ENCODE data around the gene TAC4.

TAC4 gene

GRCh38 chr17:49861150-49861884 is 13.4 kb upstream of the TAC4 start:
- H3K4me1 ChIP-seq = no peaks in the 10 kb centered on the region
- H3K79me2 ChIP-seq = no peaks in the 10 kb centered on the region
- H3K9ac ChIP-seq = no peak overlapping the region
- peak; percentile 70 for TF ChIP-seq CTCF (IDR thresholded peaks at IDR 0.05)
- H3K4me2 ChIP-seq (ENCODE audit: low read length) = no peak overlapping the region
- no peaks in the 10 kb centered on the region for H3K9me3 ChIP-seq (ENCODE audit: control insufficient read depth, low read length)
- no peak overlapping the region for H3K4me3 ChIP-seq (ENCODE audit: low read depth, low read length)
- H3K27me3 ChIP-seq (ENCODE audit: control insufficient read depth, insufficient read depth, low read length) = no peaks in the 10 kb centered on the region
- H3K27ac ChIP-seq = no peak overlapping the region
- no peaks in the 10 kb centered on the region for H3K36me3 ChIP-seq (ENCODE audit: control insufficient read depth, insufficient read depth, low read length)
- H2AFZ ChIP-seq = no peak overlapping the region

DNA sequence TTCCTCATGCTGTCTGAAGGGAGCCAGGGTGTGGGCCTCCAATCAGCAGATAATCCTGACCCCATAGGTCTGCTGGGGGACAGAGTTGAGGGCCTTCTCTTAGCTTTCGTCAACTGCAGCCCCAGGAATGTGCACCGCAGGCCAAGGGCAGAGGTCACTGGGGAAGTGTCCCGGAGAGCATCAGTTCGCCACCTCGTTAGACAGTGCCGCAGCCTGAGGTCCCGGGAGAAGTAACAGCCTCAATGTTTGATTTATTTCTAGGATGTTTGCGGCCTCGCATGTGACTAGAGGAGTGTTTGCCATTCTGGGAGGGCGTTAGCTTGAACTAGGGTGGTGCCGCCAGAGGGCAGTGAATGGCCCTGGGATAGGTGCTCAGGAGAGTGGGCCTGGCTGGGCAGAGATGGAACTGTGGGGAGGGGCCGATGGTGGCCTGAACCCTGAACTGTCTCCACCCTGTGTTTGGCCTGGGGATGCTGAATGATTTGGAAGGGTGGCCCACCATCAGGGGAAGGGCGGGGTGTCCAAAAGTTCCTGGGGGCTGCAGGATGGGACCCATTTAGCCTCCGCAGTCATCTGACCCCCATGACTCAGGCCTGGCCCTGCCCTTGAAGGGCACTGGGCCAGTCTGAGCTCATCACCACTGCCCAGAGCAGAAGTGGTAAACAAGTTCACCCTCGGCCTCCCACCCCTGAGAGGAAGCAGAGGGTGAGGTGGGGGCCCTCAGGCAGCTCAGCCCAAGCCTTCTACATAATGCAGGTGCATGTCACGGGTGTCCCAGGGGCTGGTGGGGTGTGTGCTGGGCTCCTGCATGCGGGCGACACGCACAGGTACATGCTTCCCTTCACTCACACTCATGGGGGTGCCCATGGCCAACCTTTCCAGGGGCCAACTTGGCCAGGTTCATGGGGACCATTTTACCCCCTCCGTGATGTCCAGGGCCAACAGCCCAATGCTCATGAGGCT is 12.4 kb upstream of the TAC4 start:
- no peak overlapping the region for H3K4me3 ChIP-seq (ENCODE audit: low read depth, low read length)
- H3K4me2 ChIP-seq (ENCODE audit: low read length) = no peak overlapping the region
- H3K9me3 ChIP-seq (ENCODE audit: control insufficient read depth, low read length) = no peaks in the 10 kb centered on the region
- no peaks in the 10 kb centered on the region for H3K4me1 ChIP-seq
- no peaks in the 10 kb centered on the region for H3K36me3 ChIP-seq (ENCODE audit: control insufficient read depth, insufficient read depth, low read length)
- H3K79me2 ChIP-seq = no peaks in the 10 kb centered on the region
- no peaks in the 10 kb centered on the region for H3K27me3 ChIP-seq (ENCODE audit: control insufficient read depth, insufficient read depth, low read length)
- H3K27ac ChIP-seq = no peak overlapping the region
- TF ChIP-seq CTCF (IDR thresholded peaks at IDR 0.05) = no peak
- H3K9ac ChIP-seq = no peak overlapping the region
- H2AFZ ChIP-seq = no peak overlapping the region

GRCh38 chr17:49858796-49859195 is 10.9 kb upstream of the TAC4 start:
- Histone ChIP-seq H3K9me3 (ENCODE audit: control insufficient read depth, low read length) (no peaks in the 10 kb centered on the region), H3K4me3 (ENCODE audit: low read depth, low read length) (no peak overlapping the region), H3K4me2 (ENCODE audit: low read length) (no peak overlapping the region), H3K27me3 (ENCODE audit: control insufficient read depth, insufficient read depth, low read length) (no peaks in the 10 kb centered on the region), H2AFZ (no peak overlapping the region), H3K4me1 (no peaks in the 10 kb centered on the region), H3K9ac (no peak overlapping the region), H3K36me3 (ENCODE audit: control insufficient read depth, insufficient read depth, low read length) (no peaks in the 10 kb centered on the region), H3K79me2 (no peaks in the 10 kb centered on the region), H3K27ac (no peak overlapping the region)
- TF ChIP-seq CTCF (IDR thresholded peaks at IDR 0.05) = no peak

- no peak for TF ChIP-seq CTCF (IDR thresholded peaks at IDR 0.05)
- no peak overlapping the region for H3K9ac ChIP-seq
- H3K9me3 ChIP-seq (ENCODE audit: control insufficient read depth, low read length) = no peaks in the 10 kb centered on the region
- peaks cover 4% of the 10 kb centered on the region for H3K4me1 ChIP-seq
- no peaks in the 10 kb centered on the region for H3K36me3 ChIP-seq (ENCODE audit: control insufficient read depth, insufficient read depth, low read length)
- H3K79me2 ChIP-seq = no peaks in the 10 kb centered on the region
- no peak overlapping the region for H2AFZ ChIP-seq
- no peak overlapping the region for H3K4me3 ChIP-seq (ENCODE audit: low read depth, low read length)
- H3K27ac ChIP-seq = no peak overlapping the region
- no peaks in the 10 kb centered on the region for H3K27me3 ChIP-seq (ENCODE audit: control insufficient read depth, insufficient read depth, low read length)
- H3K4me2 ChIP-seq (ENCODE audit: low read length) = no peak overlapping the region
Measured at GRCh38 chr17:49854126-49854525, 6.3 kb upstream of the TAC4 start.
